Type B pancreatic cell (in vitro differentiated cells): ENCODE results near the gene LEKR1. TPM values are rescaled to one million over a fixed set of nuclear protein-coding genes. Genes with fewer than 3 reads are reported as not detected.
A peak's percentile ranks its signal among the peaks of the same experiment; 100 is the strongest.

Experiments
- DNase-seq: peaks from one replicate; pipeline ENCODE4 v3.0.0; 2021; ENCODE audit warnings: mixed read lengths; ENCODE audit not compliant: unreplicated experiment; ENCODE audit errors: extremely low spot score
- H3K27ac Mint-ChIP-seq: 2 replicates; pipeline ENCODE4 v1.8.0; 2021; ENCODE audit warnings: mild to moderate bottlenecking, mixed read lengths
- H3K27me3 Mint-ChIP-seq: 2 replicates; pipeline ENCODE4 v1.8.0; 2021; ENCODE audit warnings: mixed read lengths
- H3K36me3 Mint-ChIP-seq: 2 replicates; pipeline ENCODE4 v1.8.0; 2021; ENCODE audit warnings: mixed read lengths
- H3K4me1 Mint-ChIP-seq: one replicate; pipeline ENCODE4 v1.8.0; 2021; ENCODE audit warnings: mixed read lengths; ENCODE audit not compliant: unreplicated experiment
- H3K4me3 Mint-ChIP-seq: 2 replicates; pipeline ENCODE4 v1.8.0; 2021; ENCODE audit warnings: mild to moderate bottlenecking, mixed read lengths
- H3K9me3 Mint-ChIP-seq: 2 replicates; pipeline ENCODE4 v1.8.0; 2021; ENCODE audit warnings: mixed read lengths
- CTCF ChIP-seq: fragments of 200-600 bp; sonication (generic); conservative IDR thresholded peaks from 2 replicates; pipeline ENCODE4 v1.5.0; 2021; ENCODE audit warnings: antibody characterized with exemption, mild to moderate bottlenecking
- total RNA-seq: library from RNA; stranded (reverse); gene quantifications from 2 replicates; pipeline ENCODE4 v1.2.1, GENCODE V29; 2021; ENCODE audit warnings: low replicate concordance

The LEKR1 gene
- total RNA-seq, 1 donor from 2014 or later, result 1.6 TPM

GRCh38 chr3:157086060-157086750 is 260.1 kb downstream of the LEKR1 start:
- no peak for DNase-seq
- peaks cover 60% of the 10 kb centered on the region for H3K4me1 Mint-ChIP-seq

GRCh38 chr3:157086775-157087174 is 260.6 kb downstream of the LEKR1 start:
- Mint-ChIP-seq H3K4me3 (peak overlapping the region; percentile 18), H3K4me1 (peaks cover 55% of the 10 kb centered on the region), H3K36me3 (no peaks in the 10 kb centered on the region), H3K9me3 (no peaks in the 10 kb centered on the region), H3K27me3 (no peaks in the 10 kb centered on the region), H3K27ac (peak overlapping the region; percentile 93)
- TF ChIP-seq CTCF, result no peak
- DNase-seq, result no peak

More at GRCh38 chr3:157086060-157086750, 260.1 kb downstream of the LEKR1 start:
- TF ChIP-seq CTCF, result no peak
- H3K27me3 Mint-ChIP-seq, result no peaks in the 10 kb centered on the region
- H3K36me3 Mint-ChIP-seq, result no peaks in the 10 kb centered on the region
- no peak overlapping the region for H3K4me3 Mint-ChIP-seq
- H3K9me3 Mint-ChIP-seq, result no peaks in the 10 kb centered on the region
- H3K27ac Mint-ChIP-seq, result no peak overlapping the region

- Mint-ChIP-seq H3K27me3 (no peaks in the 10 kb centered on the region), H3K4me3 (peak overlapping the region; percentile 89), H3K9me3 (no peaks in the 10 kb centered on the region), H3K4me1 (peaks cover 49% of the 10 kb centered on the region), H3K36me3 (no peaks in the 10 kb centered on the region), H3K27ac (peak overlapping the region; percentile 93)
- no peak for TF ChIP-seq CTCF
- no peak for DNase-seq
Observed at GRCh38 chr3:157087373-157087772, 261.2 kb downstream of the LEKR1 start.

- no peaks in the 10 kb centered on the region for H3K36me3 Mint-ChIP-seq
- H3K4me3 Mint-ChIP-seq, result peak overlapping the region; percentile 89
- no peak for TF ChIP-seq CTCF
- no peak for DNase-seq
- H3K9me3 Mint-ChIP-seq, result no peaks in the 10 kb centered on the region
- H3K27me3 Mint-ChIP-seq, result no peaks in the 10 kb centered on the region
- H3K4me1 Mint-ChIP-seq, result peaks cover 42% of the 10 kb centered on the region
- H3K27ac Mint-ChIP-seq, result peak overlapping the region; percentile 93
Observed at GRCh38 chr3:157087780-157088600, 261.8 kb downstream of the LEKR1 start.

- H3K4me1 Mint-ChIP-seq, result peaks cover 41% of the 10 kb centered on the region
- H3K4me3 Mint-ChIP-seq, result peak overlapping the region; percentile 89
- peak; percentile 24 for TF ChIP-seq CTCF
- H3K27ac Mint-ChIP-seq, result peak overlapping the region; percentile 93
- peak; percentile 98 for DNase-seq
- H3K36me3 Mint-ChIP-seq, result no peaks in the 10 kb centered on the region
- H3K9me3 Mint-ChIP-seq, result no peaks in the 10 kb centered on the region
- no peaks in the 10 kb centered on the region for H3K27me3 Mint-ChIP-seq
Observed at GRCh38 chr3:157088601-157089454, 262.7 kb downstream of the LEKR1 start.
